Ovary (tissue), 3 donors: ENCODE data around the gene AUTS2.

Source experiments
- EP300 ChIP-seq: sonication (generic); formaldehyde crosslinking; IDR thresholded peaks from one replicate; pipeline ENCODE4 v1.6.1; 2017; ENCODE audit warnings: antibody characterized with exemption
- POLR2A ChIP-seq: fragments of 450-650 bp; IDR thresholded peaks from one replicate; pipeline ENCODE4 v1.6.1; 2017; ENCODE audit warnings: antibody characterized with exemption, mild to moderate bottlenecking, moderate library complexity
- TF ChIP-seq, protein P1 (sequence below), 3 donors: fragments of 450-650 bp in 2 of 3; fragments of 200-600 bp in 1 of 3; IDR thresholded peaks; one replicate each; pipeline versions ENCODE4 v1.5.1 to v1.8.0; 2016 to 2022; ENCODE audit warnings: antibody characterized with exemption in 3 of 3, mild to moderate bottlenecking in 1 of 3
- donor health status: DM: no; HTN: no; CAD: no.

- TF ChIP-seq, protein P1, sequence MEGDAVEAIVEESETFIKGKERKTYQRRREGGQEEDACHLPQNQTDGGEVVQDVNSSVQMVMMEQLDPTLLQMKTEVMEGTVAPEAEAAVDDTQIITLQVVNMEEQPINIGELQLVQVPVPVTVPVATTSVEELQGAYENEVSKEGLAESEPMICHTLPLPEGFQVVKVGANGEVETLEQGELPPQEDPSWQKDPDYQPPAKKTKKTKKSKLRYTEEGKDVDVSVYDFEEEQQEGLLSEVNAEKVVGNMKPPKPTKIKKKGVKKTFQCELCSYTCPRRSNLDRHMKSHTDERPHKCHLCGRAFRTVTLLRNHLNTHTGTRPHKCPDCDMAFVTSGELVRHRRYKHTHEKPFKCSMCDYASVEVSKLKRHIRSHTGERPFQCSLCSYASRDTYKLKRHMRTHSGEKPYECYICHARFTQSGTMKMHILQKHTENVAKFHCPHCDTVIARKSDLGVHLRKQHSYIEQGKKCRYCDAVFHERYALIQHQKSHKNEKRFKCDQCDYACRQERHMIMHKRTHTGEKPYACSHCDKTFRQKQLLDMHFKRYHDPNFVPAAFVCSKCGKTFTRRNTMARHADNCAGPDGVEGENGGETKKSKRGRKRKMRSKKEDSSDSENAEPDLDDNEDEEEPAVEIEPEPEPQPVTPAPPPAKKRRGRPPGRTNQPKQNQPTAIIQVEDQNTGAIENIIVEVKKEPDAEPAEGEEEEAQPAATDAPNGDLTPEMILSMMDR (IDR thresholded peaks at IDR 0.05): no peak
- TF ChIP-seq POLR2A: no peak
- no peak for TF ChIP-seq EP300
Observed at GRCh38 chr7:69568266-69568665, 30.0 kb upstream of the AUTS2 start.
